Natural killer cell (primary cell): ENCODE data around the gene CLPTM1L. TPM values are rescaled to one million over a fixed set of nuclear protein-coding genes. Genes with fewer than 3 reads are reported as not detected.

ENCODE experiments used
- ATAC-seq, 3 donors: fragments of 150-1000 bp in 2 of 3; fragments of 200-7000 bp in 1 of 3; cut with Tn5 transposase; 1 replicate in 1 of 3; 2 replicates in 2 of 3; pipeline ENCODE4 v1.10.0; 2021; ENCODE audit warnings: mild to moderate bottlenecking in 2 of 3, moderate library complexity in 2 of 3
- DNase-seq, 2 donors: peaks; one replicate each; pipeline versions ENCODE4 v3.0.0 to v3.0.0-alpha.2; 2013 to 2021; ENCODE audit warnings: mixed read lengths in 1 of 2
- H3K27ac ChIP-seq: one replicate; pipeline ENCODE4 v1.5.1; 2013; ENCODE audit warnings: mild to moderate bottlenecking, low read length
- H3K27me3 ChIP-seq: one replicate; pipeline ENCODE4 v1.6.1; 2013; ENCODE audit warnings: low read length; ENCODE audit not compliant: control insufficient read depth, insufficient read depth
- H3K36me3 ChIP-seq: one replicate; pipeline ENCODE4 v1.6.1; 2013; ENCODE audit warnings: low read length; ENCODE audit not compliant: control insufficient read depth, insufficient read depth
- H3K4me1 ChIP-seq: one replicate; pipeline ENCODE4 v1.6.1; 2013; ENCODE audit warnings: low read length; ENCODE audit not compliant: control insufficient read depth, insufficient read depth
- H3K4me3 ChIP-seq: one replicate; pipeline ENCODE4 v1.5.1; 2013; ENCODE audit warnings: low read length
- H3K9me3 ChIP-seq: one replicate; pipeline ENCODE4 v1.6.1; 2013; ENCODE audit warnings: low read length; ENCODE audit not compliant: control insufficient read depth, insufficient read depth
- H3K27ac Mint-ChIP-seq, 2 donors: one replicate each; pipeline ENCODE4 v1.8.0; 2022; ENCODE audit warnings: mild to moderate bottlenecking in 2 of 2, mixed read lengths in 2 of 2, moderate library complexity in 1 of 2
- H3K27me3 Mint-ChIP-seq, 2 donors: one replicate each; pipeline ENCODE4 v1.8.0; 2022; ENCODE audit warnings: low read depth in 2 of 2, mixed read lengths in 2 of 2
- H3K36me3 Mint-ChIP-seq: one replicate; pipeline ENCODE4 v1.8.0; 2022; ENCODE audit warnings: mixed read lengths
- H3K4me1 Mint-ChIP-seq, 2 donors: one replicate each; pipeline ENCODE4 v1.8.0; 2022; ENCODE audit warnings: mixed read lengths in 2 of 2
- H3K4me3 Mint-ChIP-seq: one replicate; pipeline ENCODE4 v1.8.0; 2022; ENCODE audit warnings: mild to moderate bottlenecking, moderate library complexity, mixed read lengths
- H3K9me3 Mint-ChIP-seq, 2 donors: one replicate each; pipeline ENCODE4 v1.8.0; 2022; ENCODE audit warnings: mixed read lengths in 2 of 2
- CTCF ChIP-seq: fragments of 200-600 bp; IDR thresholded peaks from one replicate; pipeline ENCODE4 v1.8.0; 2022; ENCODE audit warnings: antibody characterized with exemption
- WGBS: methylation state at CpG from one replicate; pipeline ENCODE4 v1.1.7; 2013; ENCODE audit warnings: missing lambda C conversion rate; ENCODE audit not compliant: insufficient coverage; 5-methylcytosine and 5-hydroxymethylcytosine counted together
- intact Hi-C: fragments of 100-400 bp; cut with micrococcal nuclease; formaldehyde crosslinking; loops from one replicate; pipeline ENCODE4 v1.14.2; 2022
- total RNA-seq, 4 donors: library from RNA; stranded (reverse); fragments of 120-200 nt in 1 of 4; gene quantifications; one replicate each; pipeline versions ENCODE4 v1.2.3 to v1.2.4, GENCODE V29; 2013 to 2022

Gene CLPTM1L
- total RNA-seq, 3 donors from 2014 or later (not counting 1 experiment from before 2014, with no cell fraction given), result 67.1 to 105 (median 97.5) TPM

- Histone ChIP-seq H3K27me3 (no peaks in the 10 kb centered on the region), H3K36me3 (no peaks in the 10 kb centered on the region), H3K27ac (no peak overlapping the region), H3K9me3 (no peaks in the 10 kb centered on the region), H3K4me1 (peaks cover 3% of the 10 kb centered on the region), H3K4me3 (no peak overlapping the region)
- intact Hi-C loops, result no loop called here
- DNase-seq (peak in 1 of 2 donors; percentile 7), ATAC-seq (no peak)
- no peak overlapping the region for H3K27ac Mint-ChIP-seq
- no peaks in the 10 kb centered on the region for H3K4me1 Mint-ChIP-seq
- H3K4me3 Mint-ChIP-seq, result no peak overlapping the region
- no peaks in the 10 kb centered on the region for H3K9me3 Mint-ChIP-seq
- H3K27me3 Mint-ChIP-seq, result peaks cover 18 to 42% of the 10 kb centered on the region in 2 donors
- no peaks in the 10 kb centered on the region for H3K36me3 Mint-ChIP-seq
- no peak for TF ChIP-seq CTCF
- WGBS, result 89% methylated on average over 33 of the region's 33 CpGs
Observed at GRCh38 chr5:1298723-1299510, 46.0 kb downstream of the CLPTM1L start.

- Histone ChIP-seq H3K9me3 (no peaks in the 10 kb centered on the region), H3K4me3 (no peak overlapping the region), H3K4me1 (peaks cover 3% of the 10 kb centered on the region), H3K27ac (no peak overlapping the region), H3K27me3 (no peaks in the 10 kb centered on the region), H3K36me3 (no peaks in the 10 kb centered on the region)
- ATAC-seq, result no peak
- Mint-ChIP-seq H3K27me3 (peaks cover 24 to 34% of the 10 kb centered on the region in 2 donors), H3K9me3 (no peaks in the 10 kb centered on the region), H3K27ac (no peak overlapping the region), H3K4me1 (no peaks in the 10 kb centered on the region), H3K4me3 (no peak overlapping the region), H3K36me3 (no peaks in the 10 kb centered on the region)
- TF ChIP-seq CTCF, result no peak
- intact Hi-C loops, result no loop called here
- WGBS, result 90% methylated on average over 19 of the region's 19 CpGs
- peak in 1 of 2 donors; percentile 4 for DNase-seq
Observed at GRCh38 chr5:1298067-1298551, 46.8 kb downstream of the CLPTM1L start.

- H3K9me3 Mint-ChIP-seq, result no peaks in the 10 kb centered on the region
- no peaks in the 10 kb centered on the region for H3K36me3 Mint-ChIP-seq
- ATAC-seq (no peak), DNase-seq (peak in 1 of 2 donors; percentile 7)
- no peak for TF ChIP-seq CTCF
- Histone ChIP-seq H3K36me3 (no peaks in the 10 kb centered on the region), H3K9me3 (no peaks in the 10 kb centered on the region), H3K27me3 (no peaks in the 10 kb centered on the region), H3K4me3 (no peak overlapping the region), H3K27ac (no peak overlapping the region), H3K4me1 (peaks cover 3% of the 10 kb centered on the region)
- no peak overlapping the region for H3K27ac Mint-ChIP-seq
- H3K4me1 Mint-ChIP-seq, result no peaks in the 10 kb centered on the region
- peaks cover 25 to 26% of the 10 kb centered on the region in 2 donors for H3K27me3 Mint-ChIP-seq
- intact Hi-C loops, result no loop called here
- H3K4me3 Mint-ChIP-seq, result no peak overlapping the region
- 78% methylated on average over 4 of the region's 4 CpGs for WGBS
Observed at GRCh38 chr5:1297243-1297642, 47.7 kb downstream of the CLPTM1L start.
